ENCODE measurements around the gene WDR5. TPM values are rescaled to one million over a fixed set of nuclear protein-coding genes. Genes with fewer than 3 reads are reported as not detected.

WDR5 gene
- total RNA-seq, 1 donor from 2014 or later = 16.7 TPM

DNA sequence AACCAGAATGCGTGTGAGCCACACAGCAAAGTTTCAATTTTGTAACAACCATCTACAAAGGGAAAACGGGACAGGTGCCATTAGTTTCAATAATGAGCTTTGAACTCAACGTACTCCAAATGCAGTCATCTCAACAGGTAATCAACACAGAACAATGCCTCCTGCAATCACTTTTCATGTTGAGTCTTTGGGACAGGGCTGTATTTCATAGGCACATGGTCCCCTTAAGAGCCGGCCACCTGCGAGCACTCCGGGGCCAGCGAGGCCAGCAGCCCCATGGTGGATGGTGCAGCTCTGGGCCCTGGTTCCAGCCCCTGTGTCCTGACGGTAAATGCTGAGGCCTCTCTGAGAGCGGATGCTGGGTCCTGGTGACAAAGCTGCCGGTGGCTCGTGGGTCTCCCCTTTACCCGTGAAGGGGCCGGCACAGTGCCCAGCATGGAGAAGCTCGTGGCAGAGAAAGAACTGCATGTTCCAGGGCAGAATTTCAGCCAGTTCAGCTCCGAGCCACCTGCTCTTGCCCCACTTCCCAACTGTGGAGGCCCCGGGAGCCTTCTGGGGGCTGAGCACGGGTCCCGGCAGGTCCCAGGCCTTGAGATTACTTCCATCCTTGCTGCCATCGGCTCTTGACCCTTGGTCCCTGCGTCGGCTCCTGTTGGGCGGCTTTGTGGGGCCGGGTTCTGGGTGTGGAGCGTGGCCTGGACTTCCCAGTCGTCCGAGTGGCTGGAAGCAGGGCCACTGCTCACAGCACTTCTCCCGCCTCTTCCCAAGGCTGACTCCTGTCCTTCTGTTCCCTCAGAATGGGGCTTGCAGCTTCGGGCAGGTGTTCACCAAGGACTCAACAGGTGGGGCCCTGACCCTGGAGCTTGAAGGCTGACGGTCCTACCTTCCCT lies 54.6 kb downstream of the WDR5 start:
- TF ChIP-seq, protein P1, sequence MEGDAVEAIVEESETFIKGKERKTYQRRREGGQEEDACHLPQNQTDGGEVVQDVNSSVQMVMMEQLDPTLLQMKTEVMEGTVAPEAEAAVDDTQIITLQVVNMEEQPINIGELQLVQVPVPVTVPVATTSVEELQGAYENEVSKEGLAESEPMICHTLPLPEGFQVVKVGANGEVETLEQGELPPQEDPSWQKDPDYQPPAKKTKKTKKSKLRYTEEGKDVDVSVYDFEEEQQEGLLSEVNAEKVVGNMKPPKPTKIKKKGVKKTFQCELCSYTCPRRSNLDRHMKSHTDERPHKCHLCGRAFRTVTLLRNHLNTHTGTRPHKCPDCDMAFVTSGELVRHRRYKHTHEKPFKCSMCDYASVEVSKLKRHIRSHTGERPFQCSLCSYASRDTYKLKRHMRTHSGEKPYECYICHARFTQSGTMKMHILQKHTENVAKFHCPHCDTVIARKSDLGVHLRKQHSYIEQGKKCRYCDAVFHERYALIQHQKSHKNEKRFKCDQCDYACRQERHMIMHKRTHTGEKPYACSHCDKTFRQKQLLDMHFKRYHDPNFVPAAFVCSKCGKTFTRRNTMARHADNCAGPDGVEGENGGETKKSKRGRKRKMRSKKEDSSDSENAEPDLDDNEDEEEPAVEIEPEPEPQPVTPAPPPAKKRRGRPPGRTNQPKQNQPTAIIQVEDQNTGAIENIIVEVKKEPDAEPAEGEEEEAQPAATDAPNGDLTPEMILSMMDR (IDR thresholded peaks at IDR 0.05) = no peak
- TF ChIP-seq POLR2AphosphoS5 (IDR thresholded peaks at IDR 0.05; ENCODE audit: insufficient read depth in 1 of 2, low read depth in 1 of 2) (no peak), POLR2A (IDR thresholded peaks at IDR 0.05) (no peak)
- Histone ChIP-seq H3K27me3 (no peaks in the 10 kb centered on the region), H3K9me3 (no peaks in the 10 kb centered on the region), H3K36me3 (no peaks in the 10 kb centered on the region), H3K4me1 (peaks cover 8% of the 10 kb centered on the region), H3K4me3 (no peak overlapping the region), H3K27ac (no peak overlapping the region)
- intact Hi-C loops (cut with DNase I) = loop anchor here (5.0 kb wide), 1 partner anchor 117 kb away; no protein-coding TSS in a partner anchor
- no peak for DNase-seq (ENCODE audit: extremely low spot score in 2 of 2)

DNA sequence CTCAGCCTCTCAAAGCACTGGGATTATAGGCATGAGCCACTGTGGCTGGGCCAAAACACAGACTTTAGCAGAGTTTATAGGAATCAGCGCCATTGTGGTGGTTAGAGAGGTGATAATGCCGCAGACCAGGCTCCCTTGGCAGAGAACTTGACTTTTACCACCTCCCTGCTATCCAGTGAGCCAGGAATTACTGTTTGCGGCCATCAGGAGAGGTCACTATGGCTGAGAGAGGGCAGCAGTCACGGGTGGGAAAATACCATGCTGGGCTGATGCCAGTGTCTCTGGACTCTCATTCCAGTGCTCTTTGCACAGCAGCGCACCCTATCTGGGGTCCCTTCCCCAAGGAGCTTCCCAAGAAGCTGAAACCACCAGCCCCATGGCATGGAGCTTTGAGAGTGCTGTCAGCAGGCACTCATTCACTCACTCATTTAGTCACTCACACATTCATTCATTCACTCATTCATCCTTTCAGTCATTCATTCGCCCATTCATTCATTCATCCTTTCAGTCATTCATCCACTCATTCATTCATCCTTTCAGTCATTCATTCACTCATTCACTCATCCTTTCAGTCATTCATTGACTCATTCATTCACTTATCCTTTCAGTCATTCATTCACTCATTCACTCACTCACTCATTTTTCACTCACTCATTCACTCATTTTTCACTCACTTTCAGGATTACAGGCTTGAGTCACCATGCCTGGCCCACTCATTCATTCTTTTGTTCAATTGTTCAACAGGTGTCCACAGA lies 55.8 kb downstream of the WDR5 start:
- intact Hi-C loops (cut with DNase I) = loop anchor here (5.0 kb wide), 1 partner anchor 116 kb away; no protein-coding TSS in a partner anchor

DNA sequence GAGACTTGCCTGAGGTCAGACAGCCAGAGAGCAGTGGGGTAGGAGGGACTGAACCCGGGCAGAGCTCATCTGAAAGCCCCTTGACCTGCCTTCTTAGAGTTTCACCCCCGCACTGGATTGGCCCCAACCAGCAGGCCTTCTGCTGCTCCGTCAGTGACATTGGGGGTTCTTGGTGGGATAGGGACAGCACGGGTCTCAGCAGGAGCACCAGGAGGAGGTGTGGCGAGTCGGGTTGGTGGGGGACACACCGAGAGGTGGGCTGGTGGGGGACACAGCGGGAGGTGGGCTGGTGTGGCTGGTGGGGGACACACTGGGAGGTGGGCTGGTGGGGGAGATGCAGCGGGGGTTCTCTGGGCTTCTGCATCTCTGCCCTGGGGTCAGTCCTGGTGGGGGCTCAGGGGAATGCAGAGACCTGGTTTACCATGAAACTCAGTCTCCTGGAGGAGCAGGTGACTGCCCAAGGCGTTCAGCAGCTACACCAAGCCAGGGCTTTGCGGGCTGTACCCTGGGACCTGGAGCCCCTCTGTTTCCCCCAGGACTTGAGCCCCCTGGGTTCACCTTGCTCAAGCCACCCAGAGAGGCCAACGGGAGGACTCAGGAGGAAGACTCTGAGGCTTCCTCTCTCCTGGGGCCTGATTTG lies 56.5 kb downstream of the WDR5 start:
- Histone ChIP-seq H3K9me3 (no peaks in the 10 kb centered on the region), H3K36me3 (no peaks in the 10 kb centered on the region), H3K4me3 (no peak overlapping the region), H3K4me1 (peaks cover 8% of the 10 kb centered on the region), H3K27me3 (no peaks in the 10 kb centered on the region), H3K27ac (no peak overlapping the region)
- TF ChIP-seq POLR2AphosphoS5 (IDR thresholded peaks at IDR 0.05; ENCODE audit: insufficient read depth in 1 of 2, low read depth in 1 of 2) (no peak), POLR2A (IDR thresholded peaks at IDR 0.05) (no peak)
- TF ChIP-seq, protein P1 (IDR thresholded peaks at IDR 0.05) = no peak
- no peak for DNase-seq (ENCODE audit: extremely low spot score in 2 of 2)
- intact Hi-C loops (cut with DNase I) = loop anchor here (5.0 kb wide), 1 partner anchor 115 kb away; no protein-coding TSS in a partner anchor

More for the DNA sequence above, 55.8 kb downstream of the WDR5 start:
- Histone ChIP-seq H3K9me3 (no peaks in the 10 kb centered on the region), H3K27ac (no peak overlapping the region), H3K4me1 (peaks cover 8% of the 10 kb centered on the region), H3K4me3 (no peak overlapping the region), H3K36me3 (no peaks in the 10 kb centered on the region), H3K27me3 (no peaks in the 10 kb centered on the region)
- no peak for TF ChIP-seq POLR2A (IDR thresholded peaks at IDR 0.05)
- TF ChIP-seq, protein P1 (IDR thresholded peaks at IDR 0.05) = no peak
- TF ChIP-seq POLR2AphosphoS5 (IDR thresholded peaks at IDR 0.05; ENCODE audit: insufficient read depth in 1 of 2, low read depth in 1 of 2) = no peak
- DNase-seq (ENCODE audit: extremely low spot score in 2 of 2) = no peak

DNA sequence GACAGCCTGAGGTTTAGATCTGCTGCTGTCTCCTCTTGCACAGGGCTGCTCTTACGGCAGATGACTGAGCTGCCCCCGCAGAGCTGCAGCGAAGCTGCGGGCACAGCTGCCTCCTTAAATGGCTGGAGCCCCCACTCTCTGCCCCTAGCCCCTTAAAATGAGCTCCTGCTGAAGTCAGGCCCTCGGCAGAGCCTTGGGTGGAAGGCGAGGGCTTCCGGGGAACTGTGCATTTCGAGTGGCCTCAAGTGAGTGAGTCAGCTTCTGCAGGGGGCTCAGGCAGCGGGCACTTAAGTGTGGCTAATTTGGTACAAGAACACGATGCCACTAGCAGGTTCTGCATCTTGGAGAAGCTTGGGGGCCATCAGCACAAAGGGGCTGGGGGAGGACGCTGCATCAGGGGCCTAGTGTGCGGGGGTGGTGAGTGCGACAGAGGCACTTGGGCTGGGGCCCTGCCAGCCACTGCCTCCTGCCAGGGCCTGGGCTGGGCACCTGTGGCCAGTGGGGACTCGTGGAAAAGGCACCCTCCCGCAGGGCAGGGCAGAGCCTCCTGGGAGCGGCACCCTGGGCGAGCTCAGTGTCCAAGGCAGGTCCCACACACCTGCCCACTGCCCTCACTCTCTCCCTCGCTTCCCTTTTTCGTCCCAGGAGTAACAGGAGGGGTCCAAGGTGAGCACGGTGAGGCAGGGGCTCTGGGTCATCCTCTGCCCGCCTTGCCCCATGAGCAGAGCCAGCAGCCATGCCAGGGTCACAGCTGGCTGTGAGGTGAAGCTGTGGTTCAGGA lies 57.3 kb downstream of the WDR5 start:
- no peaks in the 10 kb centered on the region for H3K27me3 ChIP-seq
- intact Hi-C loops (cut with DNase I) = loop anchor here (5.0 kb wide), 1 partner anchor 114 kb away; no protein-coding TSS in a partner anchor
- H3K9me3 ChIP-seq = no peaks in the 10 kb centered on the region
- H3K27ac ChIP-seq = no peak overlapping the region
- no peak overlapping the region for H3K4me3 ChIP-seq
- no peak for DNase-seq (ENCODE audit: extremely low spot score in 2 of 2)
- peaks cover 7% of the 10 kb centered on the region for H3K4me1 ChIP-seq
- TF ChIP-seq, protein P1 (IDR thresholded peaks at IDR 0.05) = no peak
- TF ChIP-seq POLR2AphosphoS5 (IDR thresholded peaks at IDR 0.05; ENCODE audit: insufficient read depth in 1 of 2, low read depth in 1 of 2) (no peak), POLR2A (IDR thresholded peaks at IDR 0.05) (no peak)
- H3K36me3 ChIP-seq = no peaks in the 10 kb centered on the region

Measured in vagina (tissue), 2 donors.